ENCODE data around the gene PDIA5.

Gene PDIA5

DNA sequence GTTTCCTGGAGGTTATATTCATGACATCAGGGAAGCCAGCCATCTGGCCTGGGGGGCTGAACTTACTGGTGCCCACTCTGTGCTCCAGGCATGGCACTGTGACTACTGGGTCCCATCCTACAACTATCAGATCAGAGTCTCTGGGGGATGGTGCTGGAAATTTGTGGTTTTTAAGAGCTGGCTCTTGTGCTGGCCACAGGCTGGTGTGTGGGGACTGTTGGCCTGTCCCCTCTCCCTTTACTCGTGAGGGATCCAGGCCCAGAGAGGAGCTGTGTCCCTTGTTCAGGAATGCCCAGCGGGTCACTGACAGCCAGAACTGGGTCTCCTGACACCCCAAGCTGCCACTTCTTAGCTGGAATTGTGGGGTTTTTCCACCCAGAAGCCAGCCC lies 90.4 kb downstream of the PDIA5 start:
- TF ChIP-seq CTCF (IDR thresholded peaks at IDR 0.05; ENCODE audit: low read depth, low read length, missing control alignments), result no peak
- DNase-seq (ENCODE audit: low read depth), result no peak
- in situ Hi-C loops (cut with HindIII; ENCODE audit: low sequenced_read_pairs), result no loop called here
- H3K4me3 ChIP-seq (ENCODE audit: low read depth, low read length), result no peak overlapping the region

DNA sequence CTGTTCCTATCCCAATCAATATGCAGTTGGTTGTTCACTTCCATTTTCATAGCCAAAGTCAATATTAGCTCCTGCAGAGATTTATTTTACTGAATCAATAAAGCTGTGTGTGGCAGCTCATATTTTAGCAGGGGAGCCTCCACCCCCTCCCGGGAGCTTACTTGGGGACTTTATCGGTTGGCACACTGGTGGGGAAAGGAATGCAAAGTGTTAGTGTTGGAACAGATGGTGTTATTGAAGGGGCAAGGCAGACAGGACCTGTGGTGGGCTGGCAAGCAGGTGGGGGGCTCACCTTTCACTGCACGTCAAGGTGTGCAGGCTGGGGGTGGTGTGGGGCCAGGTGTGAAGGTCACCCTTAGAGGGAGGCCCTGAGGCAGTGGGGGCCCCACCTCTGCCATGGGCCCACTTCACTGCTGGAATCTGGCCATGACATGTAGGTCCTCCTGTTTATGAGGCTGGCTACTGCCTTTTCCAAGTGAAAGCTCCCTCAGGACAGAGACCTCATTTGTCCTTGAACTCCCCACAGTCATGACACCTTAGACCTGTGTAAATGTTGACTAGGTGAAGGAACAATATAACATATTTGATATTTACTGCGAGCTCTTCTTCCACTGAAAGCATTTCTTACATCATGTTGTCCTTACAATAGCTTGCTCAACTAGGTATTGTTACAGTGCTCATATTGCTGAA lies 90.9 kb downstream of the PDIA5 start:
- no peak overlapping the region for H3K4me3 ChIP-seq (ENCODE audit: low read depth, low read length)
- TF ChIP-seq CTCF (IDR thresholded peaks at IDR 0.05; ENCODE audit: low read depth, low read length, missing control alignments), result no peak
- no peak for DNase-seq (ENCODE audit: low read depth)
- in situ Hi-C loops (cut with HindIII; ENCODE audit: low sequenced_read_pairs), result no loop called here

GRCh38 chr3:123158330-123158729 lies 91.5 kb downstream of the PDIA5 start:
- TF ChIP-seq CTCF (IDR thresholded peaks at IDR 0.05; ENCODE audit: low read depth, low read length, missing control alignments), result no peak
- no peak for DNase-seq (ENCODE audit: low read depth)
- in situ Hi-C loops (cut with HindIII; ENCODE audit: low sequenced_read_pairs), result no loop called here
- H3K4me3 ChIP-seq (ENCODE audit: low read depth, low read length), result no peak overlapping the region

DNA sequence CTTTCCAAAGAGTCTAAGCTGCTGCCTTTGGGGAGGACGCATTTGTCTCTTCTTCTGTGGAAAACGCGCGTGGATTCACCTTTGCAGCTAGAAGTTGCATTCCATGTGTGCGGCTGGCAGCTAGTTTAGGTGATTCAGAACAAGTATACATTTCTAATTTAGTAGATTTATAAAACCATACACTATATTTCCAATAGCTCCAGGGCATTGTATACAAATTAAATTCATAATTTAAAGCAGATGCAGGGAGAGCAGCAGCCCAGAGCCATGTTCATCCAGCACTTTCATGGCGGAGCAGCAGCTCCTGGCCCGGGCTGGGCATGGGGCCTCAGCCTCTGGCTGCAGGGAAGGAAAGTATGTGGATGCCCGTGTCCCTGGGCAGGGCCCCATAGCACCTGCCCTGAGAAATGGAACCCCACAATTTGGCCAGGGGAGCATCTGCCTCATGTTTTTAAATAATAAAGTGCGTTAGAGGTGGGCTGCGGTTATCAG lies 92.1 kb downstream of the PDIA5 start:
- in situ Hi-C loops (cut with HindIII; ENCODE audit: low sequenced_read_pairs), result no loop called here
- no peak for TF ChIP-seq CTCF (IDR thresholded peaks at IDR 0.05; ENCODE audit: low read depth, low read length, missing control alignments)
- DNase-seq (ENCODE audit: low read depth), result no peak
- no peak overlapping the region for H3K4me3 ChIP-seq (ENCODE audit: low read depth, low read length)

DNA sequence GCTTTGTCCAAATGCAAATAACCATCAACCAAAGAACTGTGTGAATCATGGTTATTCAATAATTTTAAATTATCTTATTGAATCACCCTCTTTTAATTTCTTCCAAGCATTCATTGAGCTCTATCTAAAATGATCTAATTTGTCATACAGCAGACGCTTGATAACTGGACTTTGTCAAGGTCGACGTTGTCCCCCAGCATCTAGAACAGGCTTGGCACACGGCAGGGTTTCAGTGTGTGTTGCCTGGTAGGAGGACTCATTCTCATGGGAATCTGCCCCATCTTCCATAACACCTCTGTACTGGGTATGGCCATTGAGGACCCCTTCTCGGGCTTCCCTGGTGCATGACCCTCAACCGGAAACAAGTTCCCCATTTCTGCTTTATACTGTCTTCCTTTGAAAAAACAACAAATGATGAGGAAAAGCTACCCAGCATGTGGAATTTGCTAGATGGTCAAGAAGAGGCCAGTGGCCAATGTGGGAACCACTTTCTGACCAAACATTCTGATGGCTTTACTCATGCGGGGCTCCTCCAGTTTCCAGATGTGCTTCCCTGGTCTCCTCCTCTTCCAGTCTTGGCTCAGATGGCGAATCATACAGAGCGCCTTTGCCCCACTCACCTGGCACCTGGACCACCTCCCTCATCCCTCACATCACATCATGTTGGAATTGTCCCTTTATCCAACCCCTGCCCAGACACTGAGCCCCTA lies 93.3 kb downstream of the PDIA5 start:
- in situ Hi-C loops (cut with HindIII; ENCODE audit: low sequenced_read_pairs), result no loop called here
- TF ChIP-seq CTCF (IDR thresholded peaks at IDR 0.05; ENCODE audit: low read depth, low read length, missing control alignments), result no peak
- DNase-seq (ENCODE audit: low read depth), result peak; percentile 43
- H3K4me3 ChIP-seq (ENCODE audit: low read depth, low read length), result no peak overlapping the region

- no peak for DNase-seq (ENCODE audit: low read depth)
These were observed 94.3 kb downstream of the PDIA5 start for GRCh38 chr3:123161167-123161566.

More at GRCh38 chr3:123161167-123161566, 94.3 kb downstream of the PDIA5 start:
- in situ Hi-C loops (cut with HindIII; ENCODE audit: low sequenced_read_pairs), result no loop called here
- no peak overlapping the region for H3K4me3 ChIP-seq (ENCODE audit: low read depth, low read length)
- TF ChIP-seq CTCF (IDR thresholded peaks at IDR 0.05; ENCODE audit: low read depth, low read length, missing control alignments), result no peak

Measured in astrocyte of the cerebellum (primary cell).